CD4-positive, alpha-beta T cell treated with Interleukin-12 subunit alpha and Interleukin-12 subunit beta, for 1 hour (primary cell): ENCODE data around the gene RASSF8.

Experiments used
- DNase-seq: peaks from one replicate; pipeline ENCODE4 v3.0.0-alpha.2; 2020

The RASSF8 gene

GRCh38 chr12:26062566-26062965 is 104.1 kb downstream of the RASSF8 start:
- no peak for DNase-seq

GRCh38 chr12:26065451-26065850 is 107.0 kb downstream of the RASSF8 start:
- no peak for DNase-seq

DNA sequence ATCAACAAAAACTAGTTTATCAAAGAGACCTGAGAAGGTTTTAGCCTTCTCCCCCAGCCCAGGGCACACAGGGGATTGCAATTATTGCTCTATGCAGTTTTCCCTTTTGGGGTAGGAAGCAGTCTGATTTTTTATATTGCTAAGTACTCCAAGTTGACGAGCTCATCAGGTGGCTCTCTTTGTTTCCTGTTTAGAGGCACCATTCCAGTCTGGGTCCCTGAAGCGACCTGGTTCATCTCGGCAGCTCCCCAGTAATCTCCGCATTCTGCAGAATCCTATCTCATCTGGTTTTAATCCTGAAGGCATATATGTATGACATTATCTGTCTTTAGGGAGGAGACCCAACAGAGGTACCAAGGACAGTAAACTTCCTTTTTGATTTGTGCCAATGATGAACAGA is 110.0 kb downstream of the RASSF8 start:
- DNase-seq: no peak

DNA sequence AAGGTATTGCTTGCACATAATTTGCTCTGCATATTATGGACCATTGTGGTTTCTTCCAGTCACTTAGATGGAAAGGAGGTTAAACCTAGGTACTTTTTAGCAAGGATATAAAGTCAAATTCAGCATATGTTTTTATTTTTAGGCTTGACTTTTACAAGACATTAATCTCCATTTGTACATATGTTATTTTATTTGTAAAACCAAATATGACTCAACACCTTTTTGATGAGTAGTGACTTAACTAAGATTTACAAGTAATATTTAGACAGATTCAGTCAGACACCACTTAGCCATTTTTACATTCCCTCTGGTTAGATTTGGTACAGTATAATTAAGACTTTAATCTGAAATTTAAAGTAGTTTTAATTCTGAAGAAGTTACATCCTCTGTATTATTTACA is 111.3 kb downstream of the RASSF8 start:
- DNase-seq: no peak

GRCh38 chr12:26077915-26078702 is 119.6 kb downstream of the RASSF8 start:
- DNase-seq: no peak

DNA sequence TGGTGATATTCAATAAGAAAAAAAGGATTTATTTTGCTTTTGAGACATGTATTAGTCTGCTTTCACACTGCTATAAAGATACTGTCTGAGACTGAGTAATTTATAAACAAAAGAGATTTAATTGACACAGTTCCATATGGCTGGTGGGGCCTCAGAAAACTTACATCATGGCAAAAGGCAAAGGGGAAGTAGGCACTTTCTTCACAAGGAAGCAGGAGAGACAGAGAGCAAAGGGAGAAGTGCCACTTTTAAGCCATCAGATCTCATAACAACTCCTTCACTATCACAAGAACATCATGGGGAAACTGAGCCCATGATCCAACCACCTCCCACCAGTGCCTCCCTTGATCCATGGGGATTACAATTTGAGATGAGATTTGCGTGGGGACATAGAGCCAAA is 122.4 kb downstream of the RASSF8 start:
- no peak for DNase-seq

DNA sequence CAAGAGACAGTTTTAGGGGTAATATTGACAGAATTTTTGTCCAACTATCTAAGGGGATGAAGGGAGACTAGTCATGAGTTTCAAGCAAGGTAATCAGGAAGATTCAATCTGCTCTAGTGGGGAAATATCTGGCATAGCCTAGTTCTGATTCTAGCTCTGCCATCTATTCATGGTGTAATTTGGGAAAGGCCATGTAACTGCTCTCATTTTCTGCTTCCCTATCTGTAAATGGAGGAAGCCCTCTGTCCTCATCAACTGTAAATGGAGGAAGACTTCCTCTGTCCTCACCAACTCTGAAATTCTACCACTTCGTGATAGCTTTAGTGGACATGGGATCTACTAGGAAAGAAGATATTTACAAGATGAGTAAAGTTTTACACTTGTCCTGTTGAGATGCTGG is 128.5 kb downstream of the RASSF8 start:
- DNase-seq: no peak

GRCh38 chr12:26088998-26089397 is 130.5 kb downstream of the RASSF8 start:
- DNase-seq: no peak

DNA sequence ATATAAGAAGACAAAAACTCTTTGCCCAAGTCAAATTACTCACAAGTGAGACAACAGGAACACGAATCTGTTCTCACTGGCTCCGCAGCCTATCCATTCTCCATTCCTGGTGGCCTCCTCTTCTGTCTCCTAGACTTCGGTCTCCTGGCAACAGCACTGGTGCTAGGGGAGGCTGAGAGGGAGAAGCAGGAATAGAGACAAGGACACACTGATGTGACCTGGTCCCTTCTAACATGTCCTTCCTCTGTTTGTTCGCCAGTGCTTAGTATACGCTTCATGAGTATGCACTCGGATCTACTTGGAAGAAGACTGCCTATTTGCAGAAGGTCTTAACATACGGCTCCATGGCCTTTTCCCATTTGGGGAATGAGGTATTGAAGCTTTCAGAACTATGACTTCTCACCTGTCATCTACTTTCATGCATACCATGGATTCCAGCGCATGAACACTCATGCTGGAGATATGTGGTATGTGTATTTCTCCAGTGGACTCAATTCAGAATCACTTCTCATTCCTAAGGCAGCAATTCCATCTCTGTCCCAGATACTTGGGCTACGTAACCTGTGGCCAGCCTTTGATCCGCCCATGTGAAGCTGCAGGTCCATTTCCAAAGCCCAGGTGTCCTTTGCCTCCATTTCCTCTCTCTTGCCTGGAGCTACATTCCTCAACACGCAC is 132.5 kb downstream of the RASSF8 start:
- no peak for DNase-seq

GRCh38 chr12:26091822-26092221 is 133.3 kb downstream of the RASSF8 start:
- no peak for DNase-seq

GRCh38 chr12:26092346-26093105 is 134.0 kb downstream of the RASSF8 start:
- no peak for DNase-seq

DNA sequence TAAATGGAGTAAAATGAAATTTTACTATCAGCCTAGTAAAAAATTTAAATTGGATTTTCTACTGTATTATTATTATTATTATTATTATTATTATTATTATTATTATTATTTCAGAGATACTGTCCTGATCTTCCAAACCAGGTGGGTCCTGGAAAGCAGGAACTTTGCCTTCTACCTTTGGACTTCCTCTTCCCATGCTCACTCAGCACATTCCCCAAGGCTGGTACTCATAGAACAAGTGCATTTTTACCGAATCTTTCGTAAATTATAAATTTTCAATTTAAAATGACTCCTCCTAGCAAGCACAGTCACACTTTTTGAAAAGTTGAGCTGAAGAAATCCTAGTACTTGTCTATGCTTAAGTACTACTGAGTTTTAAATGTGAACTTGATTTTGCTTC is 136.7 kb downstream of the RASSF8 start:
- DNase-seq: no peak

DNA sequence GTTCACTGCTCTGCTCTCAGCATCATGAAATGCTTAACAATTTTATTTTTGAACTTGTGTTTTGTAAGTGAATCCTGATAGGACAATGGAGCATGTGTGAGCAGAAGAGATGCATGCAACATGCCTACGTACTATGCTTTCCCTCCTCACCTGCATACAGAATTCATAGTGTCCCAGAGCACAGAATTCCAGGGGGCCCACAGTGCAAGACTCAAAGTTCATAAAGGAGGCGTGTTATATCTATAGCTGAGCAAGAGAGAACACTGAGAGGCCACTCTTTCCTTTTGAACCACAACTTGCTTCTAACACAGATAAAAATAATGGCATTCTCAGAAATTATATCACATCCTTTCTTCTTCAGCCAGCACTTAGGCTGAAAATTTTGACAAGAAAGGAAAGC is 137.6 kb downstream of the RASSF8 start:
- DNase-seq: no peak

GRCh38 chr12:26097046-26097878 is 138.8 kb downstream of the RASSF8 start:
- DNase-seq: peak; percentile 59

- no peak for DNase-seq
These were observed 142.3 kb downstream of the RASSF8 start for GRCh38 chr12:26100666-26101349.

GRCh38 chr12:26101350-26101734 is 142.9 kb downstream of the RASSF8 start:
- DNase-seq: no peak

GRCh38 chr12:26101763-26102162 is 143.3 kb downstream of the RASSF8 start:
- DNase-seq: no peak

DNA sequence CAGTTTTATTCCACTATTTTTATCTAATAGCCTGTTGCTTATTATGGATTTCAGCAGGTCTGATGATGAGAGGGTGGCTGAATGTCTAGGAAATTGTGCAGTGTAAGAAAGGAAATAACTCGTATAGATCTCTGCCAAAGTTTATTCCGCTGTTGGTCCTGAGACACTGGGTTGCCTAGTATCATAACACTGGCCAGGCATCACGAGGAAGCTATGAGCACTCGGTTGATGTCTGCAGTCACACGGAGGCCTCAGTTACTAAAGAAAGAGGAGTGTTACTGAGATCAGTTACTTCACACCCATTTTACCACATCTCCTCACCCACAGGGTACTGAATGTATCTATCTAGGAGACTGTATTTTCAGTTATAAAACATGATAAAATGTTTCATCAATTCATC is 144.5 kb downstream of the RASSF8 start:
- no peak for DNase-seq

DNA sequence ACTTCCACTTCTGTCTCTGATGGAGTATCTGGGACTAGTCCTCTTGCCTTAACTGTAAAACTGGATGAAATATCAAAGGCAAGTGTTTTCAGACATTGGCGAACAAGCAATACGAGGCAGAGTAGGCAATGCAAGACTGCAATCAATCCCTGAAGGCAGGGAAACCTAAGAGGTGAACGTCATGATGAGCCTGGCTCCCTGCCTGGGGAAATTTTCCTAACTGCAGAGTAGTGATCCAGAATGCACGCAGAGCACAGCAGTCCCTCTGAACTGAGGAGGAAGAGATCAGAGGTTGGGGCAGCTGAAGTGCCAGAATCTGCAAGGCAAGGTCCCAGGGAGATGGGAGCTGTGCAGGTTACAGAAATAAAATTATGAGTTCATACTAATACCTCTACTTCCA is 147.9 kb downstream of the RASSF8 start:
- DNase-seq: no peak

- DNase-seq: no peak
These were observed 150.4 kb downstream of the RASSF8 start for GRCh38 chr12:26108915-26109314.

DNA sequence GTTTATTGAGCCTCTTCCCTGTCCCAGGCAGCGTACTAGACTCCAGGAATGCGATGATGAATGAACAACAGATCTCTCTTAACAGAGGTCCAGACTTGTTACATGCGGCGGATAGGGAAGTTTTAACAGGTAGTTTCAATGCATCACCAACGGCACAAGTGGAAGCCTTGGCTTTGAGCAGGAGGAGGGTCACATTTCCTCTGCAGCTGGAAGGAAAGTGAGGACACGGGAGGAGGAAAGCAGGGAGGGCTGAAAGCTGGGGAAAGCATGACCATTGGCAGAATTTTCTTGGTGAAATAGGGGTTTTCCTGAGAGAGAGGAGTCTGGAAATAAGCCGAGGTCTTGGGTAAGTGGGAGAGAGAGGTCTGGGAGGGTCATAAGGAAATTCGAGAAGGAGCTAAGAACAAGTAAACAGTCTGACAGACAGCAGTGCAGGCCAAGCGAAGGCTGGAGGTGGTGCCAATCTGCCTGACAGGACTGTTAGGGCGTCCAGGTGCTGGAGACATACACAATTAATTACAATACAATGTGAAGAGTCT is 150.9 kb downstream of the RASSF8 start:
- DNase-seq: no peak

- no peak for DNase-seq
These were observed 153.8 kb downstream of the RASSF8 start for GRCh38 chr12:26112232-26112631.
